Stimulated activated CD8-positive, alpha-beta memory T cell treated with anti-CD3 and anti-CD28 coated beads, Interleukin-15, amount 100 ng/mL, for 4 hours (primary cell): ENCODE measurements around the gene EPB41L2.

Experiments
- DNase-seq, 2 donors: peaks; one replicate each; pipeline ENCODE4 v3.0.0-alpha.2; 2020; ENCODE audit warnings: low read depth in 2 of 2

EPB41L2 gene

DNA sequence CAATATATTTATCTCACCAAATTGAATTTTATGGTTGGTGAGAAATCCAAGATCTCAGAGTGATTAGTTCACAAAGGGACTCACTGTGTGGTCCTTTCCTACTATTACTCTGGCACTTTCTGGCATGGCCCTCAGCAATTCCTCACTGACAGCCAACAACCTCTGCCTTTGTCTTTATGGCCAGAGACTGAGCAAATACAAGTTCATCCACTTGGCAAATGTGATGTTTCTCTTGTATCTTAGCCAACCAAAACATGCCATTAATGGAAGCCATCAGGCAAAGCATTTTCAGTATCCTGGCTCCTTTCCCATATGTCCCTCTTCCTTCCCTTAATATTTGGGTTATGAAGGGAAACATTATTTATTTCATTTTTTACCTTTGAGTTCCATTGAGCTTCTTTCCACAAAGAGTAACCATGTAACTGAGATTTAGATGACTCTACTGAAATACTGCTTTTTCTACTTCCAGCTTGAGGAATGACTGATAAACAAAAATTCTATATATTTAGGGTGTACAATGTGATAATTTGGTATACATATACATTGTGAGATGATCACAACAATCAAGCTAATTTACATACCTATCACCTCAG, 266.6 kb downstream of the EPB41L2 start:
- no peak for DNase-seq

DNA sequence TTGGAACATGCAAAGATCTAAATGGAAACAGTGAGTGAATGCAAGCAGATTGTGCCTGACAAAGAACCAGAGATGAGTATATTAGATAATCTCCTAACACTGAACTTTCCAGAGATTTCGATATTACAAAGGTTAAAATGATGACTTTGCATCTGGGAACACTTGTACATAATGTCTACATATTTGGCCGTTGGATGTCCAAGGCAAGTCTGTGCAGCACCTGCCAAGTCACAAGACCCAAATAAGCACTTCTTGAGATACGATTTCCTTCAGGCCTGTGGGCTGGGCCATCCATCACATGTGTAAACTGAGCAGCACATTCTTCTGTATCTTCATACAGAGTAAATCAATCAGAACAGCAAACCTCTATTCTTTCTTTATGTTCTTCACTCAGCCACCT, 268.3 kb downstream of the EPB41L2 start:
- DNase-seq = no peak

DNA sequence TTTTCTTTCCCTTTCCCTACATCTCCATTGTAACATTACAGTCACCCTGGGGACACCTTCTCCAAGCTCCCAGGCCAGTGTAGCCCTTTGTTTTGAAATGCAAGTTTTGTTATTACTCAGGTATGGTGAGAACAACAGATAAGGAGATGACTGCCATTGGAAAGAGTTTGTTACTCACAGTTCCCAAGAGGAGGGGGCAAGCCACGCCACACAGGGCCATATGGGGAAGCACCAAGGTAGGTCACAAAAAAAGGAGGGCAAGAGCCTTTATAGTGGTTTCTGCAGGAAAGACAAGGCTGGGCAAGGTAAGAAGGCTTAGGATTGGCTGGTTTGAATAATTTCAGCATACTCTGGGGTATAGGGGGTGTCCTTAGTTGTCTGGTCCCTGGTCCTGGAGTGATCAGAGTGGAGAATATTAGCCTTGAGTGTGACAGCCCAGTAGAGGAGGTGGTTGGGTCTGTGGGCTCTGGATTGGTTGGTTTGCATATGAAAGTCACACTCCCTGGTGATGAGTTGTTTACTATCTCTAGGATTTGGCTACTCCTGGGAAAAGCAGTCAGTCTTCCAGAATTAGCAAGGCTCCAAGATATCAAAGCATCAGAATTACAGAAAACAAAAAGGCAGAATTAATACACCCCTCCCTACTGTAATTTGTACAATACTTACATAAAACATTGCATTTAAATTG, 268.9 kb downstream of the EPB41L2 start:
- DNase-seq = no peak
